ENCODE measurements around the gene SLC25A18.

The SLC25A18 gene

DNA sequence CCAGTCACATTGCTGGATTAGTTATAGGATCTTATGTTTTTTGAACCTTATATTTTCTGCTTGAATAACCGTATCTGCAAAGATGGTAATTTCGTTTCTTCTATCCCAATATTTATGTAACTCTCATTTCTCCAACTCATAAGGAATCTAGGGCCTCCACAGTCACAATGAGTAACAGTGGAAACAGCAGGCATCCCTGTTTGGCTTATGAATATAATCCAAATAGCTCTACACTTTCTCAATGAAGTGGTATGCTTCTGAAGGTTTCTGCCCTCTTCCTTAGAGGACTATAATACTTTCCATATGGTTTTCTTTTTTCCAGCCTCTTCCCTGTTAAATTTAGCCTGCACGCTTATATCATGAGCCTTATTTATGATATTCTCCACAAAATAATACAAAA, 48.8 kb downstream of the SLC25A18 start:
- H4K8ac ChIP-seq (ENCODE audit: low read depth, low read length): no peak overlapping the region
- no peak overlapping the region for H3K9ac ChIP-seq (ENCODE audit: low read length)
- H3K4me2 ChIP-seq (ENCODE audit: low read length): no peak overlapping the region
- H3K36me3 ChIP-seq (ENCODE audit: control insufficient read depth, insufficient read depth, low read length): peaks cover 5% of the 10 kb centered on the region
- H3K79me1 ChIP-seq (ENCODE audit: low read length): peaks cover 2% of the 10 kb centered on the region
- no peaks in the 10 kb centered on the region for H3K4me1 ChIP-seq (ENCODE audit: control insufficient read depth, low read depth, low read length)
- no peak overlapping the region for H2BK120ac ChIP-seq (ENCODE audit: low read depth, low read length)
- H2BK15ac ChIP-seq (replicated peaks; ENCODE audit: low read depth): no peak overlapping the region
- H2AK5ac ChIP-seq (ENCODE audit: low read length): no peak overlapping the region
- no peak overlapping the region for H3K27ac ChIP-seq (ENCODE audit: low read depth, low read length)
- H3K4ac ChIP-seq (ENCODE audit: low read depth, low read length): no peak overlapping the region
- no peaks in the 10 kb centered on the region for H3K27me3 ChIP-seq (ENCODE audit: insufficient read depth, low read length, poor library complexity)
- no CpG with 5 or more reads among the region's 3 CpGs for WGBS (ENCODE audit: extremely low coverage, insufficient coverage, low lambda C conversion rate)
- H4K5ac ChIP-seq (ENCODE audit: low read length): no peak overlapping the region
- no peak overlapping the region for H3K18ac ChIP-seq (ENCODE audit: low read length)
- H3K23ac ChIP-seq (ENCODE audit: low read length): no peak overlapping the region
- H3K56ac ChIP-seq (ENCODE audit: low read length): no peak overlapping the region
- no peak overlapping the region for H2BK5ac ChIP-seq (ENCODE audit: low read length)
- no peak overlapping the region for H3K4me3 ChIP-seq (ENCODE audit: low read length)
- no peaks in the 10 kb centered on the region for H3K79me2 ChIP-seq (ENCODE audit: control insufficient read depth, insufficient read depth, low read length)
- DNase-seq: no peak

DNA sequence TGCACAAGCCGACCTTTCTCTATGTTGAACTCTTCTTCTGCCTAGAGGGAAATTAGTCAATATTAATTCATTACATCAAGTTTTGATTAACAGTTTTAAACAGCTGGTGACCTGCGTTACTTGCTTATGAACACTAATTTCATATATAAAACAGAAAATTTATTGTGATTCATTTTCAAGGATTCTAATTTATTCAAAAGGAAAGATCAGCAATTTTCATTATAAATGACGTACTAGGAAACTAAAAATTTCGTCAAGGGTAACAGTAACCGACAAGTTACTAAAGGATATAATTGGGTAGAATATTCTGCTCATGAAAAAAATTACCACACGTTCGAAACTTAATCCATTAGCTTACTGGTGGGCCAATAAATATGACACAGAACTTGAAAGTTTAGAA, 50.0 kb downstream of the SLC25A18 start:
- Histone ChIP-seq H3K27ac (ENCODE audit: low read depth, low read length) (no peak overlapping the region), H3K79me1 (ENCODE audit: low read length) (no peaks in the 10 kb centered on the region), H2BK15ac (replicated peaks; ENCODE audit: low read depth) (no peak overlapping the region), H2BK5ac (ENCODE audit: low read length) (no peak overlapping the region), H3K4me2 (ENCODE audit: low read length) (no peak overlapping the region), H3K4ac (ENCODE audit: low read depth, low read length) (no peak overlapping the region), H2BK120ac (ENCODE audit: low read depth, low read length) (no peak overlapping the region), H3K56ac (ENCODE audit: low read length) (no peak overlapping the region), H3K79me2 (ENCODE audit: control insufficient read depth, insufficient read depth, low read length) (no peaks in the 10 kb centered on the region), H3K4me1 (ENCODE audit: control insufficient read depth, low read depth, low read length) (no peaks in the 10 kb centered on the region), H3K4me3 (ENCODE audit: low read length) (no peak overlapping the region), H4K8ac (ENCODE audit: low read depth, low read length) (no peak overlapping the region), H3K9ac (ENCODE audit: low read length) (no peak overlapping the region), H4K5ac (ENCODE audit: low read length) (no peak overlapping the region), H3K23ac (ENCODE audit: low read length) (no peak overlapping the region), H2AK5ac (ENCODE audit: low read length) (no peak overlapping the region), H3K36me3 (ENCODE audit: control insufficient read depth, insufficient read depth, low read length) (peaks cover 2% of the 10 kb centered on the region), H3K18ac (ENCODE audit: low read length) (no peak overlapping the region), H3K27me3 (ENCODE audit: insufficient read depth, low read length, poor library complexity) (no peaks in the 10 kb centered on the region)
- no CpG with 5 or more reads among the region's 7 CpGs for WGBS (ENCODE audit: extremely low coverage, insufficient coverage, low lambda C conversion rate)
- DNase-seq: no peak

DNA sequence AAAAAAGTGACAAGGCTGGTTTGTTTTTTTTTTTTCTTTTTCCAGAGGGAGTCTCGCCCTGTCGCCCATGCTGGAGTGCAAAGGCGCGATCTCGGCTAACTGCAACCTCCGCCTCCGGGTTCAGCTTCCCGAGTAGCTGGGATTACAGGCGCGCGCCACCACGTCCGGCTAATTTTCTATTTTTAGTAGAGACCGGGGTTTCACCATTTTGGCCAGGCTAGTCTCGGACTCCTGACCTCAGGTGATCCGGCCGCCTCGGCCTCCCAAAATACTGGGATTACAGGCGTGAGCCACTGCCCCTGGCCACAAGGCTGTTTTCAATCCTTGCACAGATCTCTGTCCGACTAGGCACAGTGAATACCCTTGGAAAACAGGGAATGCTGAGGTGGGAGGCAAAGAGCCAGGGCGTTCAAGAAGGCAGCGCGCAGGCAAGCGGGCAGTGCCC, 64.7 kb downstream of the SLC25A18 start:
- H3K27me3 ChIP-seq (ENCODE audit: insufficient read depth, low read length, poor library complexity): no peaks in the 10 kb centered on the region
- no peak overlapping the region for H3K23ac ChIP-seq (ENCODE audit: low read length)
- DNase-seq: peak; percentile 6
- peak overlapping the region; percentile 99 for H3K56ac ChIP-seq (ENCODE audit: low read length)
- no peak overlapping the region for H3K18ac ChIP-seq (ENCODE audit: low read length)
- peak overlapping the region; percentile 98 for H3K9ac ChIP-seq (ENCODE audit: low read length)
- no peak overlapping the region for H2BK5ac ChIP-seq (ENCODE audit: low read length)
- no peak overlapping the region for H2BK15ac ChIP-seq (replicated peaks; ENCODE audit: low read depth)
- WGBS (ENCODE audit: extremely low coverage, insufficient coverage, low lambda C conversion rate): no CpG with 5 or more reads among the region's 24 CpGs
- H3K36me3 ChIP-seq (ENCODE audit: control insufficient read depth, insufficient read depth, low read length): no peaks in the 10 kb centered on the region
- H3K79me1 ChIP-seq (ENCODE audit: low read length): peaks cover 8% of the 10 kb centered on the region
- peak overlapping the region; percentile 91 for H3K4me2 ChIP-seq (ENCODE audit: low read length)
- no peak overlapping the region for H4K5ac ChIP-seq (ENCODE audit: low read length)
- H2AK5ac ChIP-seq (ENCODE audit: low read length): no peak overlapping the region
- peaks cover 16% of the 10 kb centered on the region for H3K79me2 ChIP-seq (ENCODE audit: control insufficient read depth, insufficient read depth, low read length)
- no peaks in the 10 kb centered on the region for H3K4me1 ChIP-seq (ENCODE audit: control insufficient read depth, low read depth, low read length)
- H2BK120ac ChIP-seq (ENCODE audit: low read depth, low read length): no peak overlapping the region
- peak overlapping the region; percentile 98 for H3K4me3 ChIP-seq (ENCODE audit: low read length)
- peak overlapping the region; percentile 39 for H3K27ac ChIP-seq (ENCODE audit: low read depth, low read length)
- no peak overlapping the region for H4K8ac ChIP-seq (ENCODE audit: low read depth, low read length)
- H3K4ac ChIP-seq (ENCODE audit: low read depth, low read length): no peak overlapping the region

DNA sequence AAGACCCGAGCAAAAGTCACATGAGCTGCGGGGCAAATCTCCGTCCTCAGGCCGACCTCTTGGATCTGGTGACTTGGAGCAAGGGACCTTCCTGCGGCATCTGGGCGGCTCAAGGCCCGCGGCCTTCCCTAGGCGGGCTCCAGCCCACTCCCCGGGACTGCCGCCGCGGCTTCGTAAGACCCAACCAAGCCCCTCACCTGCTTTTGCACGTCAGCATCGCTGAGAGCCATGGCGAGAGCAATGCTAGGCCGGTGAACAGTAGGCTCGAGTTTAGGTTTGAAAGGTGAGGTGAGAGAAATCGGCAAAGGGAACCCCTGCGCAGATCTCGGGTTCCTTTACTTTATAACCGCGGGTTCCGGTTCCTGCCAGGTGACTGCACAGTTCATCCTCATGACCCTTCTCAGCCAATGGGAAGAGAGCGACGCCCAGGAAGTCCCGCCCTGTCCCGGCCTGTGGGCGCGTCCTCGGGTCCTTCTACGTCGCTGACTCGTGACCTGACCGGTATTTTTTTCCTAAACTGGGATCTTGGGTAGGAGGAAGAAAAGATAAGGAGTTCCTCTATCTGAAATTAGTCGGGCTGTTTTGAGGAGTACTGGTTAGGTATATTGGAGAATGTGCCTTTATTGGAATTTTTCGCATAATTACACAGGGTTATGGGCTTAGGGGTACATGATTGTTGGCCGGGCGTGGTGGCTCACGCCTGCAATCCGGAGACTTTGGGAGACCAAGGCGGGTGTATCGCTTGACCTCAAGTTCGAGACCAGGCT, 65.3 kb downstream of the SLC25A18 start, which contains the start of gene ATP6V1E1:
Gene ATP6V1E1 (minus strand): TSS at position 344 of the 767 bp plus-strand sequence. CDS start 114 bp downstream, at position 230.
- H4K8ac ChIP-seq (ENCODE audit: low read depth, low read length): peak within 1 kb of the TSS; percentile 86
- H3K79me1 ChIP-seq (ENCODE audit: low read length): peaks cover 6% of the 10 kb centered on the region
- H2AK5ac ChIP-seq (ENCODE audit: low read length): no peak within 1 kb of the TSS
- H3K27ac ChIP-seq (ENCODE audit: low read depth, low read length): peak within 1 kb of the TSS; percentile 84
- H4K5ac ChIP-seq (ENCODE audit: low read length): peak within 1 kb of the TSS; percentile 68
- peak within 1 kb of the TSS; percentile 59 for H3K23ac ChIP-seq (ENCODE audit: low read length)
- H3K18ac ChIP-seq (ENCODE audit: low read length): peak within 1 kb of the TSS; percentile 40
- WGBS (ENCODE audit: extremely low coverage, insufficient coverage, low lambda C conversion rate): no CpG with 5 or more reads among the region's 45 CpGs
- peak within 1 kb of the TSS; percentile 98 for H3K9ac ChIP-seq (ENCODE audit: low read length)
- H2BK120ac ChIP-seq (ENCODE audit: low read depth, low read length): no peak within 1 kb of the TSS
- peak within 1 kb of the TSS; percentile 48 for H3K4ac ChIP-seq (ENCODE audit: low read depth, low read length)
- H2BK5ac ChIP-seq (ENCODE audit: low read length): peak within 1 kb of the TSS; percentile 50
- H3K79me2 ChIP-seq (ENCODE audit: control insufficient read depth, insufficient read depth, low read length): peaks cover 16% of the 10 kb centered on the region
- peak within 1 kb of the TSS; percentile 91 for H3K4me2 ChIP-seq (ENCODE audit: low read length)
- H2BK15ac ChIP-seq (replicated peaks; ENCODE audit: low read depth): no peak within 1 kb of the TSS
- H3K36me3 ChIP-seq (ENCODE audit: control insufficient read depth, insufficient read depth, low read length): no peaks in the 10 kb centered on the region
- H3K4me3 ChIP-seq (ENCODE audit: low read length): peak within 1 kb of the TSS; percentile 98
- no peaks in the 10 kb centered on the region for H3K4me1 ChIP-seq (ENCODE audit: control insufficient read depth, low read depth, low read length)
- H3K56ac ChIP-seq (ENCODE audit: low read length): peak within 1 kb of the TSS; percentile 99
- DNase-seq: peak; percentile 99
- H3K27me3 ChIP-seq (ENCODE audit: insufficient read depth, low read length, poor library complexity): no peaks in the 10 kb centered on the region

DNA sequence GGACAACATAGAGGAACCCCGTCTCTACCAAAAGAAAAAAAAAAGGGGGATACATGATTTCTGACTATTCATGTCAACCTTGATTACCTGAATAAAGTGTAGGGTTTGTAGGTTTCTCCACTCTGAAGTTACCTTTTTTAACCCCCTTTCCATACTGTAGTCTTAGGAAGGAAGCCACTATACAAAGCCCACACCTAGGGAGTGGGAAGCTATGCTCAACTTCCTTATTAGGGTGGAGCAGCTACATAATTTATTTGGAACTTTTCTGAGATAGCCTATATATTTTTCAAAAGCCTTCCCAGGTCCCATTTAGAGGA, 65.8 kb downstream of the SLC25A18 start:
- H3K36me3 ChIP-seq (ENCODE audit: control insufficient read depth, insufficient read depth, low read length): no peaks in the 10 kb centered on the region
- H3K27ac ChIP-seq (ENCODE audit: low read depth, low read length): peak overlapping the region; percentile 84
- peak overlapping the region; percentile 70 for H3K4me2 ChIP-seq (ENCODE audit: low read length)
- H3K4me3 ChIP-seq (ENCODE audit: low read length): peak overlapping the region; percentile 91
- H3K56ac ChIP-seq (ENCODE audit: low read length): peak overlapping the region; percentile 96
- no CpG with 5 or more reads among the region's 1 CpG for WGBS (ENCODE audit: extremely low coverage, insufficient coverage, low lambda C conversion rate)
- peaks cover 6% of the 10 kb centered on the region for H3K79me1 ChIP-seq (ENCODE audit: low read length)
- H3K9ac ChIP-seq (ENCODE audit: low read length): peak overlapping the region; percentile 96
- H3K27me3 ChIP-seq (ENCODE audit: insufficient read depth, low read length, poor library complexity): no peaks in the 10 kb centered on the region
- peaks cover 16% of the 10 kb centered on the region for H3K79me2 ChIP-seq (ENCODE audit: control insufficient read depth, insufficient read depth, low read length)
- H2AK5ac ChIP-seq (ENCODE audit: low read length): no peak overlapping the region
- H2BK120ac ChIP-seq (ENCODE audit: low read depth, low read length): no peak overlapping the region
- no peak overlapping the region for H4K5ac ChIP-seq (ENCODE audit: low read length)
- H2BK15ac ChIP-seq (replicated peaks; ENCODE audit: low read depth): no peak overlapping the region
- H4K8ac ChIP-seq (ENCODE audit: low read depth, low read length): peak overlapping the region; percentile 86
- H3K23ac ChIP-seq (ENCODE audit: low read length): no peak overlapping the region
- H3K18ac ChIP-seq (ENCODE audit: low read length): peak overlapping the region; percentile 40
- peak overlapping the region; percentile 48 for H3K4ac ChIP-seq (ENCODE audit: low read depth, low read length)
- no peaks in the 10 kb centered on the region for H3K4me1 ChIP-seq (ENCODE audit: control insufficient read depth, low read depth, low read length)
- no peak overlapping the region for H2BK5ac ChIP-seq (ENCODE audit: low read length)
- DNase-seq: no peak
